Activated CD4-positive, alpha-beta T cell treated with anti-CD3 and anti-CD28 coated beads, Interleukin-2, amount 50 U/mL, for 16 hours (primary cell): Measurements from ENCODE around the gene IFT74.

Experiments used
- DNase-seq: peaks from one replicate; pipeline ENCODE4 v3.0.0-alpha.2; 2020

Gene IFT74

GRCh38 chr9:26955921-26956859 is at the start of gene IFT74:
TSS of gene IFT74 (plus strand) at chr9:26956412. CDS start at chr9:26961968, 5,556 bp downstream.
- peak; percentile 96 for DNase-seq

DNA sequence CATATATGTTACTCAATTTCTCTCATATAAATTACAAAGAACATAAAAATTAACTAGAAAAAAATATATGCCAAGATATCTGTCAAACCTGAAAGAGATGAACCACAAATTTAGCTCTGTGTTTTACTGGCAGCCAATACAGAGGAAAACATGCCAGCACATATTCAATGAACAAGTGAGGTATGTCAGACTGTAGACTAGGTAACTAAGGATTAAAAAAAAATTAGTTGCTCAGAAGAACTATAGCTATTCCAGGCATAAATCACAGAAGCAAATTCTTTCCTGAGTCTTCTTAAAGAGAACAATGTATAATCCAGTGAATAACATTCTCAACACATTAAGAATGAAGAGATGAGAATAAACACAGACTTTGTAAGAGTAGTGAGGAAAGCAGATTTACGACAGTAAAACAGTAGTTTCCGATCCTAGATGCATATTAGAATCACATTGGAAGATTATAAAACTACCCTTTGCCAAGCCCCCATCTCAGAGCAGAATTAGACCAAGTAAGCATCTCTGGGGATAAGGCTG is 43.0 kb upstream of the IFT74 start:
- no peak for DNase-seq

- no peak for DNase-seq
These were observed 36.5 kb upstream of the IFT74 start for GRCh38 chr9:26919698-26920097.

DNA sequence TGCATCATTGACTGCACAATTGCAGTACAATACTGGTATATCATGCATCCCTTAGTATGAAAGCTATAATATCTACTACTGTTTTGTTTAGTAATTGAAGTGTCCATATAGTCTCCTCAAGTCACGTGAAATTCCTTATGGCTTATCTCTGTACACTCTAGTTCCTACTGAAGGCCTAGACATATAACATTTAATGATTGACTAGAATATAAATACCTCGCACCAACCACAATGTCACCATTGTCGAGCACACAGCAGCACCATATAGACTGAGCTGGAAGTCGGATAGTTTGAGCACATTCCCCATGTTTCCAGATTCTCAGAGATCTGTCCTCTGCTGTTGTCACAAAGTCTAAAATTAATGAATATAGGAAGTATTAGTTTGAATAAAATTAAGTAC is 30.6 kb upstream of the IFT74 start:
- DNase-seq = no peak

GRCh38 chr9:26928902-26929495 is 27.2 kb upstream of the IFT74 start:
- no peak for DNase-seq

- no peak for DNase-seq
These were observed 20.4 kb upstream of the IFT74 start for GRCh38 chr9:26935847-26936246.

- DNase-seq = no peak
These were observed 18.3 kb upstream of the IFT74 start for GRCh38 chr9:26937816-26938371.

DNA sequence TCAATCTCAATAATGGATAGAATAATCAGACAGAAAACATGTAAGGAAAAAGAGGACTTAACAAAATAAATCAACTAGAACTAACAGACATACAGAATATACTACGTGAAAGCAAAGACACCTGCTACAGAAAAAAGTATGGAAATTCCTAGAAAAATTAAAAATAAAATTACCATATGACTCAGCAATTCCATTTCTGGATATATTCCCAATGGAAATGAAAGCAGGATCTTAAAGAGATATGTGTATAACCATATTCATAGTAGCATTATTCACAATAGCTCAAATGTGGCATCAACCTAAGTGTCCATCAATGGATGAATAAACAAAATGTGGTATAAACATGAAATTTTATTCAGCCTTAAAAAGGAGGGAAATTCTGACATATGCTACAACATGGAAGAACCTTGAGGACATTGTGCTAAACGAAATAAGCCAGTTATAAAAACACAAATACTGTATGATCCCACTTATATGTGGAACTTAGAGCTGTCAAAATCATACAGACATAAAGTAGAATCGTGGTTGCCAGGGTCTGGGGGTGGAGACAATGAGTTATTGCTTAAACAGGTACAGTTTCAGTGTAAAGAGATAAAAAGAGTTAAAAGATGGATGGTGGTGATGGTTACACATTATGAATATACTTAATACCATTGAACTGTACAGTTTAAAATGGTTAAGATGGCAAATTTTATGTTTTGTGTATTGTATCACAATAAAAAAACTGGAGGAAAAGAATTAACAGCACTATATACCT is 16.1 kb upstream of the IFT74 start:
- no peak for DNase-seq

DNA sequence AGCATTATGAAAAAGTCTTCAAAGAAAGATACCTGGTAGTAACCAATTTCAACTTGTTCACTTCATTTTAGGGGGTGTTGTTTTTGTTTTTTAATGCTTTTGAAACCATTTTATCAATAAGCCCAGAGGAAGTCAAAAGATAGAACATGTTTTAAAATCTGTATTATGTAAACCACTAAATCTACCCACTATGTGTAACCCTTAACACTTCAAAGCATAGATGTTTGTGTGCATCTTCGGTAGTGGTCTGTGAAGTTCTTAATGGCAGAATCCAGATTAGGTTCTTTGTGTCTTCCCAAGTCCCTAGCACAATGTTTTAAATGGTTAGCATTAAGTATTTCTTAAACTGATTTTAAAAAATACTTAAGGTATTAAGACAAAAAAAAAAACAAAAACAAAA is 15.4 kb upstream of the IFT74 start:
- DNase-seq = no peak

GRCh38 chr9:26945591-26945990 is 10.6 kb upstream of the IFT74 start:
- DNase-seq = no peak

DNA sequence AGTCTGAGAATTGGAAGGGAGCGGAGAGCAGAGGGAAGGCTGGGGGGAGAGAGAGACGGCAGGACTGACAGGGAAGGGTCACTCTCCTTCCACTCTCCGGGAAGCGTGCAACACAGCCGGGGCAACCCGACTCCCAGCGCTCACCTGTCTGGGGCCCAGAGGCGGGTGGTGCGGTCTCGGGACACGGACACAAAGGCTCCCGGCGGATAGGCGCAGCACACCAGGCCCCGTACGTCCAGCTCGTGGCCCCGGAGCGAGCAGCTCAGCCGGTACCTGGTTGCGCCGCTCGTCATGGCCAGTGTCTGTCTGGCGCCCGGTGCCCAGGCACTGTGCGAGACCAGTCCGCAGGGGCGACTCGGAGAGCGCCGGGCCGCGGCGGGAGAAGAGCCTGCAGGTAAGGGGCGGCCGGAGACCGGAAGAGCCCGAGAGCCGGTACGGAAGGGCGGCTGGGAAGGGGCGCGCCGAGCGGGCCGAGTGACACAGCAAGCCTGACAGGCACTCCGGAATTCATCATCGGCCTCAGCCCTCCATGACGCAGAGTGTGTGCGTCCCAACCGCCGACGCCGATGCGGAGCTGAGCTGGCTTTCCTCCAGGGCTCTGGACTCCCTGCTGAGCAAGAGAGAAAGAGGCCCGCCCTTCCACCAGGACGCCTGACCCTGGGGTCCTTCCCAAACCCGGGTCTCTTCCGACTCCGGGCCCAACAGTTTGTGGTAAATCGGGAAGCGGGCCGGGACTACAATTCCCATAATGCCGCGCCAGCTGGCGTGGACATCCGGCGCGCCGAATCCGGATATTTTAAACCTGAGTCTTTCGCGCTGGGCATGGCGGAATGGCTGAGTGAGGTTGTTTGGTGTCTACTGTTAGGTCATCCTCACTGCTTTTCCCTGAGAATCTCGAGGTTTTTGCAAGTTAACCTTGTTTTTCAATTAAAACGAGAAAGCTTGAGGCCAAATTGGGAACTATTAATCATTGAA is 9.2 kb upstream of the IFT74 start, which contains the start of gene PLAA:
Gene PLAA, minus strand, starts transcription at position 490 of the 975 bp plus-strand sequence. Its CDS starts 197 bp downstream, at position 293.
- peak; percentile 89 for DNase-seq

DNA sequence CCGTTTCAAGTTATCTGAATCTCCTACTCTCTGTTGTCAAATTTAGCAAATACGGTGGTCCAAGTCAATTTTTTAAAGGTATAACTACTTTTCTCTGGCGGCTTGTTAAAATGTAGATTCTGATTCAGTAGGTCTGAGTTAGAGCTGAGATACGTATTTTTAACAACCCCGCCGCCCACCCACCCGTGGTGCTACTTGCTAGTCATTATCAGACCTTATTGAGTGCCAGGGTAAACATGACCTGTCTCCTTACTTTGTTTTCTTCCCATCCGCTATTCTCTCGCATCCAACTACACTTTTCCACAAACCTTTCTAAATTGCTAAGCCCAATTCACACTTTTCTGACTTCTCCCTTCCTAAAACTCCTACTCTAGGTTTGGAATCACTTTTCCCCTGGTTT is 8.5 kb upstream of the IFT74 start:
- no peak for DNase-seq

DNA sequence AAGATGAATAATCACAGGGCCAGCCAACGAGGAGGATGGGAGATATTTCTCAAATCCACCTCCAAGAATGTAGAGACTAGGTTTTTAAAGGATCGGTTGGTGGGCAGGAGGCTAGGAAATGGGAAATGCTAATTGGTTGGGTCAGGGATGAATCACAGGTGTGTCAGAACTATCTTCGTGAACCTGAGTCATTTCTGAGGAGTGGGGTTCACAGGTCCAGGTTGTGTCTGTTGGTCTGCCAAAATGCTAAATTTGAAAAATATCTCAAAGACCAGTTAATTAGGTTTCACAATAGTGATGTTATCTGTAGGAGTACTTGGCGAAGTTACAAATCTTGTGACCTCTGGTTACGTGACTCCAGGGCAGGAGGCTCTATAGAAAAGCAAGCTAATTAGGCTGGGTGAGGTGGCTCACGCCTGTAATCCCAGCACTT is 6.6 kb upstream of the IFT74 start:
- DNase-seq = no peak

- no peak for DNase-seq
These were observed 5.7 kb upstream of the IFT74 start for GRCh38 chr9:26950521-26950920.

- DNase-seq = no peak
These were observed 4.4 kb upstream of the IFT74 start for GRCh38 chr9:26951794-26952193.

DNA sequence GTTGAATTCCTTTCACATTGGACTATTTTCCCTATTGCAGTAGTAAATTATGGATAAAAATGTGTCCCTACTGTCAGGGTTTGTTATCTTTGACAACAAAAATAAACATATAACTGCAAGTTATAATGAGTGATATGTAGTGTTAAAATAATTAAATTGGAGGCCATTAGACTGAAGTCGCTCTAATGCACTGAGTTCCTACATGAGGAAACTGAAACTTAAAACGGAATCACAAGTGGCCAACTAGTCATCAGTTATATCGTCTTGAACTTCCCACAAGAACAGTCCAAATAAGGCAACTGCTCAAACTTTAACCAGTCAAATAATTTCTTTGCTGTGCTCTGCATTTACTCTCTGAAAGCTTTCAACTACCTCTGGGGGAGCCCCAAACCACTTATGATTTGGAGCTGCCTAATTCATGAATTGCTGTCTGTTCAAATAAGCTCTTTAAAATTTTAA is 2.1 kb upstream of the IFT74 start:
- DNase-seq = peak; percentile 64

- DNase-seq = no peak
These were observed 849 bp upstream of the IFT74 start for GRCh38 chr9:26955222-26955903.

DNA sequence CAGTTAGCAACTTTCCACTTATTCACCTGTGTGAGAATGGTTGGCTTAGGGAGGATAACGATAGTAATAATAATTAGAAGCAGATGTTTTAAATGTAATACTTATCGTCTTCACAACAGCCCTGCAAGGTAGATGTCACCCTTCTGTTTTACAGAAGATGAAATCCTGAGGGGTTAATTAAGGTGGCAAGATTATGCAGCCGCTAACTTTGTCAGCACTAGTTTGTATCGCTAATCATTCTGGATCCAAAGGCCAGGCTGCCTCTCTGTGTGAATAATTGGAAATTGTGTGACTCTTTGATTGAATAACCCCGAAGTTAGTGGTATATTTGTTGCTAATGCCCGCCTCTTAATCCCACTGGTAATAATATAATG is 635 bp downstream of the IFT74 start:
- DNase-seq = no peak

GRCh38 chr9:26971721-26972120 is 15.5 kb downstream of the IFT74 start:
- no peak for DNase-seq

- DNase-seq = no peak
These were observed 17.8 kb downstream of the IFT74 start for GRCh38 chr9:26973989-26974388.

DNA sequence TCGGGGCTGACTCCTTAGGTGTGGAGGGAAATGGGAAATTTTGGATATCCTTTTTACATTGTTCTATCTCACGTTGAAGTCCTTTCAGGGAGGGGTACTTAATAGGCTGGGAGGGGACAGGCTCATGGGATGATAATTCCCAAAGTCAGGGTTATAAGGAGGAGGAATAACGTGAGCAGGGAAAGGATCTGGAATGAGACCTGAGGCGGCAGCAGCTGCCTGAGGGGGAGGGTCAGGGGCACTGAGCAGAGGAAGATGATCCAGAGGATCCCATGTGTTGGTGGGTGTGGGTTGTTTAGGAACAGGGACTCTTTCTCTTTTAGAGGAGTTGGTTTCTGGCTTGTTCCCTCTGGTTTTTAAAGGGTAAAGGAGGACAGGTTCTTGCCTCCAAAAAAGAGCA is 18.7 kb downstream of the IFT74 start:
- no peak for DNase-seq
